K562 (cell line): ENCODE data around the gene POU2F3. TPM values are rescaled to one million over a fixed set of nuclear protein-coding genes. Genes with fewer than 3 reads are reported as not detected.

ENCODE experiments used
- ATF6 ChIP-seq: sonication (generic); formaldehyde crosslinking; IDR thresholded peaks from 2 replicates; pipeline ENCODE4 v1.4.0; 2020; ENCODE audit warnings: mild to moderate bottlenecking, missing genetic modification reagents
- ERF ChIP-seq: fragments of 450-650 bp; formaldehyde crosslinking; IDR thresholded peaks from 2 replicates; pipeline ENCODE4 v1.4.0; 2020; ENCODE audit warnings: mild to moderate bottlenecking, mixed read lengths
- GTF3C2 ChIP-seq: IDR thresholded peaks from 3 replicates; pipeline ENCODE4 v1.6.1; 2011; ENCODE audit warnings: borderline replicate concordance, mild to moderate bottlenecking, moderate library complexity; ENCODE audit not compliant: insufficient read length; ENCODE audit errors: extremely low read depth
- HOMEZ ChIP-seq: fragments of 250-450 bp; sonication (Bioruptor Pico); IDR thresholded peaks from 2 replicates; pipeline ENCODE4 v1.4.0; 2020; ENCODE audit warnings: mild to moderate bottlenecking, moderate library complexity
- KAT8 ChIP-seq: fragments of 450-650 bp; IDR thresholded peaks from 2 replicates; pipeline ENCODE4 v1.6.1; 2016; ENCODE audit warnings: low read depth, mild to moderate bottlenecking
- NFIC ChIP-seq: fragments of 450-650 bp; IDR thresholded peaks from 2 replicates; pipeline ENCODE4 v1.6.1; 2017; ENCODE audit warnings: mild to moderate bottlenecking, inconsistent platforms
- SMAD1 ChIP-seq: fragments of 150-350 bp; IDR thresholded peaks from 2 replicates; pipeline ENCODE4 v1.6.1; 2014; ENCODE audit warnings: low read length, low read depth; ENCODE audit not compliant: partially characterized antibody
- TBL1XR1 ChIP-seq, 2 experiments: IDR thresholded peaks; 2 replicates each; pipeline ENCODE4 v1.6.1; 2012; ENCODE audit warnings: improper control_type of control experiment in 2 of 2, low read length in 2 of 2, mild to moderate bottlenecking in 1 of 2
- TEAD4 ChIP-seq, 2 experiments: sonication (generic) in 1 of 2; formaldehyde crosslinking in 1 of 2; IDR thresholded peaks; 2 replicates each; pipeline versions ENCODE4 v1.6.1 to v1.8.0; 2012 to 2022; ENCODE audit warnings: borderline replicate concordance in 1 of 2, inconsistent platforms in 1 of 2, low read length in 1 of 2, mild to moderate bottlenecking in 1 of 2, missing genetic modification reagents in 1 of 2
- THRB ChIP-seq: fragments of 450-650 bp; formaldehyde crosslinking; conservative IDR thresholded peaks from 2 replicates; pipeline ENCODE4 v1.4.0; 2022; ENCODE audit warnings: mild to moderate bottlenecking, missing genetic modification characterization
- ZBTB2 ChIP-seq: fragments of 450-650 bp; IDR thresholded peaks from 2 replicates; pipeline ENCODE4 v1.6.1; 2016; ENCODE audit warnings: antibody characterized with exemption
- ZNF316 ChIP-seq: fragments of 450-650 bp; IDR thresholded peaks from 2 replicates; pipeline ENCODE4 v1.6.1; 2016
- polyA plus RNA-seq, 8 experiments: library from polyadenylated mRNA; depleted of rRNA in 4 of 8; stranded (reverse) in 5 of 8; unstranded in 3 of 8; fragments of >200 nt; fragmentation: Nextera tagmentation in 2 of 8; fragmentation: Illumina TruSeq in 1 of 8; extraction: Ambion mirVana in 2 of 8; extraction: Trizol in 1 of 8; gene quantifications; 2 replicates each; pipeline versions ENCODE4 v1.2.1 to v1.2.3, GENCODE V29; 2011 to 2014; ENCODE audit warnings: inconsistent platforms in 1 of 8, missing spikeins in 1 of 8
- total RNA-seq, 7 experiments: library from RNA; depleted of rRNA in 6 of 7; stranded (reverse); fragments of >200 nt in 6 of 7; fragmentation: Illumina TruSeq in 2 of 7; extraction: Trizol in 2 of 7; gene quantifications; 2 replicates each; pipeline versions ENCODE4 v1.2.1 to v1.2.3, GENCODE V29; 2011 to 2021; ENCODE audit warnings: low replicate concordance in 1 of 7

Gene POU2F3
- total and polyA plus RNA-seq, 9 of the 15 experiments (the other 6 are each of a cell fraction or from before 2014, with no cell fraction given) = not detected

GRCh38 chr11:120344302-120345004 lies 104.5 kb downstream of the POU2F3 start (continued):
- peak in 1 of 2 experiments; percentile 75; a peak in 1 of 4 replicates for TF ChIP-seq TBL1XR1 (IDR thresholded peaks at IDR 0.05; ENCODE audit: low read length in 2 of 2)
- TF ChIP-seq ERF (CRISPR knock-in tag) = peak; percentile 44; the same call in 1 of the 2 replicates
- TF ChIP-seq ZBTB2 = 0 out of 2 replicates have a peak, but pooled peaks have one; percentile 54
- no peak for TF ChIP-seq NFIC
- no peak for TF ChIP-seq KAT8
- TF ChIP-seq GTF3C2 = no peak
- TF ChIP-seq SMAD1 = no peak
- peak; percentile 85 for TF ChIP-seq TEAD4 (IDR thresholded peaks at IDR 0.05; ENCODE audit: low read length)
- TF ChIP-seq TEAD4 (CRISPR knock-in tag; IDR thresholded peaks at IDR 0.05; ENCODE audit: borderline replicate concordance) = no peak
- no peak for TF ChIP-seq HOMEZ (CRISPR knock-in tag)
- TF ChIP-seq THRB (CRISPR knock-in tag) = no peak
- TF ChIP-seq ZNF316 = peak; percentile 87
- TF ChIP-seq ATF6 (CRISPR knock-in tag) = no peak
